Measurements from ENCODE around the gene FOXN3.
"Not testable (repeated sequence)": the region's sequence is repeated elsewhere in the genome, so short reads cannot be mapped to it uniquely, and the experiment has no call there.

FOXN3 gene

GRCh38 chr14:89163031-89163636 lies 253.9 kb downstream of the FOXN3 start:
- no peak for DNase-seq

- no peak for DNase-seq
These were observed 254.4 kb downstream of the FOXN3 start for GRCh38 chr14:89162586-89162985.

DNA sequence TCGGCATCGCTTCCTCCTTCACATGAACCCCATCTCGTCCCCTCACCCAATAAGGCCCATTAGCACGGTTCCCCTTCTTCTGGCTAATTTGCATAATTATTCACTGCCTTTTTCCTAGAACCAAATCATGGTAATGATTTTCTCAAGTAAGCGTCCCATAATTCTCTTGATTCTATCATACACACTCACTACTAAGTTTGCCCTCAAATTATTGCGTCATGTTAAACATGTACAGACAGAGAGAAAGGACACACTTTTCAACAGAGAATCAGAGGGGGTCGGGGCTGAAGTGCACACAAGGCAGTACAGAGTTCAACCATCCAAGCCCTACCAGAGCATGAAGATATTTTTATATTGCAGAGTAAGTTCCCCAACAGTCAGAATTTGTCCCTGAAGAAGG lies 256.6 kb downstream of the FOXN3 start:
- DNase-seq: no peak

- no peak for DNase-seq
These were observed 258.3 kb downstream of the FOXN3 start for GRCh38 chr14:89158701-89159100.

GRCh38 chr14:89158104-89158503 lies 258.9 kb downstream of the FOXN3 start:
- DNase-seq: not testable (repeated sequence)

DNA sequence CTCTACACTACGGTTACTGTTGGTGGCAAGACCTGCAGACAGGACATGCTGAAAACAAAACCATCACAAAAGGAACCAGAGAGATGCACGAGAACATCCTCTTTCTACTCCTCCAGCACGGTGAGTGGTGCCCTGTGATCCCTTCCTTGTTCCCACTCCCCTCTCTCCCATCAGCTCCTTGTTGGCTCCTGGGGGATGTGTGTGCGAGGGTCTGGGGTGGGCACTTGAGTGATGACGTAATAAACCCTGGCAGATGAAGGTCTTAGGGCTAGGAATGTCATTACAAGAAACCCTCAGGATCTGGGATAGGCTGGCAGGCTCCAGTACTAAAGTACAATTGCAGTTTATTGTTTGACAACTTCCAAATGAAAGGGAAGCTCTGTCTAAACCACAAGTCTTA lies 261.5 kb downstream of the FOXN3 start:
- no peak for DNase-seq

DNA sequence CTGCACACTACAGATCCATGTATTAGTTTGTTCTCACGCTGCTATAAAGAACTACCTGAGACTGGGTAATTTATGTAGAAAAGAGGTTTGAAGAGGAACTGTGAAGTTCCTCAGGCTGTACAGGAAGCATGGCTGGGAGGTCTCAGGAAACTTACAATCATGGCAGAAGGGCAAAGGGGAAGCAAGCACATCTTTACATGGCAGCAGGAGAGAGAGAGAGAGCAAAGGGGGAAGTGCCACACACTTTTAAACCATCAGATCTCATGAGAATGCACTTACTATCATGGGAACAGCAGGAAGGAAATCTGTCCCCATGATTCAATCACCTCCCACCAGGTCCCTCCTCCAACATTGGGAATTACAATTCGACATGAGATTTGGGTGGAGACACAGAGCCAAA lies 265.3 kb downstream of the FOXN3 start:
- not testable (repeated sequence) for DNase-seq

- no peak for DNase-seq
These were observed 270.8 kb downstream of the FOXN3 start for GRCh38 chr14:89146274-89146673.

- no peak for DNase-seq
These were observed 272.4 kb downstream of the FOXN3 start for GRCh38 chr14:89144642-89145041.

DNA sequence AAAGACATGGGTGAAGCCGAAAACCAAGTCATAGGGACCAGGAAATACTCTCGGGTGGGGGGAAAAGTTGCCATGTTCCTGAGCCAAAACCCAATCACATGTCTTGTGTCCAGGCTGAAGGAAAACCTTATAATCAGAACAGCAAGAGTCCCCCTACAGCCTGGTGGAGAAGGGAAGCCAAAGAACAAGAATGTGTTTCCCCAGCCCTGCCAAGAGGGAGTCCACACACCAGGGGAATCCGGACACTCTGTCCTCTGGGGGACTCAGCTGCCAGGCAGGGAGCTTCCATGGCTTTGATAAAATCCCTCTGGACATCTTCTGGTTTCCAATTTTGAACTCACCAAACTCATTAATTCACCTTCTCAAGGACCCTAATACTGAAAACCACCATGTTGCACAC lies 273.0 kb downstream of the FOXN3 start:
- no peak for DNase-seq

- no peak for DNase-seq
These were observed 273.4 kb downstream of the FOXN3 start for GRCh38 chr14:89143595-89143994.

DNA sequence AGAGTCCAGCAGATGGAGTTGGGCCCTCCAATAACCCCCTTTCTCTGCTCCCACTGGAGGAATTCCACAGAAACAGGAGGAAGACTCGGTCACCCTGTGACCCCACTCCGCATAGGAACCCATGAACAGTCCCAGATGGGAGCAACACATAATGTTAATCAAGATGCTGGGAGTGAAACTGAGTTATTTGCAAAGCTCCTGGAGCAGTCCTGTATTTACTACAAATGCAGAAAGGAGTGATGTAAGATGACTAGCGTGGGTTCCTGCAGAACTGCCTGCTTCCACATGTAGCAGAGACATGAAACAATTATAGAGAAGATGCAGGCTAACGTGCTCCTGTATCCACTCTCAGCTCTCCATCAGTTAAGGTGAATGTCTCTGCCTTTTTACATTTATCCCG lies 274.7 kb downstream of the FOXN3 start:
- DNase-seq: no peak

DNA sequence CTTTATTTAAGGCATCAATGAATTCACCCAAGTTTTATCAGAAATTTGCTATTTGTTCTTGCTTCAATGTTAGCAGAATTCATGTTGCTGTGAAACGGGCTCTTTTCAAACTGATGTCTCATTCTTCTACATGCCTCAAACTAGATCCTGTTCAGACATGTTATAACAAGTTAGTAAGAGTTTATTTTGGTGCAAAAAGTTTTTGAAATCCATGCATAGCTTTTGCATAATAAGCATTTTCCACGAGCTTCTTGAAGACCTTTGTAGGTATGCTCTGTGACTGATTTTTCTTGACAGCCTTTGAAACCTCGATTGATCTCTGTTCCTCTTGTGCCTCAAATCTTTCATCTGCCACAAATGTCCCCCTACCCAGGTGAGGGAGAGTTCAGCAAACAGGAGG lies 275.2 kb downstream of the FOXN3 start:
- DNase-seq: no peak

DNA sequence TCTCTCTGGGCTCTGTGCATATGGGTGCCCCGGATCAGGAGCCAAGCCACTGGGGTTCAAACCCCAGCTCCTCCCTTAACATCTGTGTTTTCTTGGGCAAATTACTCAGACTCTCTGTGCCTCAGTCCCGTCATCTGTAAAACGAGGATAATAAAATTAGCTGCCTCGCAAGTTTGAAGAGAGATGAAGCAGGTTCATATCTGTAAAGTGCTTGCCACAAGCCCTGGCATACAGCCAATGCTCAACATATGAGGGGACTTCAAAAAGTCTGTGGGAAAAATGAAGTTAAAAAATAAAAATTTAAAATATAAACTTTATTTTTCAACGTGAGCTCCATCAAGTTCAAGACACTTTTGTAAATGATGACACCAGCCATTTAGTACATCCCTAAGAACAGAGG lies 276.7 kb downstream of the FOXN3 start:
- no peak for DNase-seq

GRCh38 chr14:89139404-89140247 lies 277.4 kb downstream of the FOXN3 start:
- DNase-seq: no peak

- no peak for DNase-seq
These were observed 278.2 kb downstream of the FOXN3 start for GRCh38 chr14:89138846-89139245.

DNA sequence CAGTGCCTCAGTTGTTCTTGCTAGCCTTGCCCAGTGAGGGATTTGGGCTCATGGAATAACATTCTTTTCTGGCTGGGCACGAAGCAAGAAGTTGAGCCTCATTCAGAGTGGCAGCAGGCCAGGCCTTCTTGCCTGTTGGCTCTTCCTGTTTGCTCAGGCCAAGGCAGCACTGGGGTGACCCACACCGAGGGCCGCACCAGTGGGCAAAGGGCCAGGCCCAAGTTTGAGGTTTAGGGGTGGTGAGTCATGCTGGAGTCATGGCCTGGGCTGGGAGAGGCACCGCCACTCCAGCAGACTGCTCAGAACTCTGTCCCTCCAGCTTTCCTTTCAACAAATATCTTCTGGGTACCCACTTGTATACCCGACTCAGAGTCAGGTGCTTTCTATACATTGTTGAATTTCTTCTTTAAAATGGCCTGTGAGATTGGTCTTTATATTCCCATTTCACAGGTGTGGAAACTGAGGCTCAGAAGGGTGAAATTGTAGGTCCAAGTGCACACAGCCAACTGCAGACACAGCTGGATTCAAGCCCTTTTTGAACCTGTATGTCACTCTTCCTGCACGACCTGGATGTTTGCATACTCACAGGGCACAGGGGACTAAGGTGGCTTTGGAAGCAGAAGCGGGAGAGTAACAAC lies 279.4 kb downstream of the FOXN3 start:
- DNase-seq: peak; percentile 76 to 79

DNA sequence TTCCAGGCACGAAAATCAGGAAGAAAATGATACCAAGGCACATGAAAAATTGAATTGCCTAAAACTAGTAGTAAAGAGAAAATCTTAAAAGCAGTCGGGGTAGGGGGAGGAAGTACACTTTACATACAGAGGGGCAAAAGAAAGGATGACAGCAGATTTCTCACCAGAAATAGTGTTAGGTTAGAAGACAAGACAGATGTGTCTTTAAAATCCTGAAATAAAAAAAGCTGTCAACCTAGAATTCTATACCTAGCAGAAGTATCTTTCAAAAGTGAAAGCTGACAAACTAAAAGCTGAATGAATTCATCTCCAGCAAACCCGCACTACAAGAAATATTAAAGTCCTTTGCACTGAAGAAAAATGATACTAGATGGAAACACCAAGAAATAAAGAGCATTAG lies 280.4 kb downstream of the FOXN3 start:
- no peak for DNase-seq

GRCh38 chr14:89134640-89135039 lies 282.4 kb downstream of the FOXN3 start:
- no peak for DNase-seq

GRCh38 chr14:89131004-89131750 lies 285.9 kb downstream of the FOXN3 start:
- peak in 1 of 2 donors; percentile 6 for DNase-seq

DNA sequence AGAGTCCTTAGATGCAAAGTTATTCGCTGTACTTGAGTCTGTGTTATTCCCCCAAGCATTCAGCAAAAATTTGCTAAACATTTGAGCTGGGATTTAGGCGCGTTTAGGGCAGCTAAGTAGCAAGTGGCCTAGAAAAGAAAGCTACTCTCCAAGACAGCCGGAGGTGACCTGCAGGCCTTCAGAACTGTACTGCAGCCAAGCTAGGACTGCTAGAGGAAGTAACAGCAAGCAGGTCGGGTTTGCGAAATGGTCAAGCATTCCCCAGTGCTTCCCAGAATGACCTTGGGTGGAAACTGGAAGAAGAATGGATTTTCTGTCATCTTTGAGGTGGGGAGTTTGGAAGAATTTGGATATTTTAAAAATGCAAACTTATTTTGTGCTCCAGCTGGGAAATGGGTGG lies 287.5 kb downstream of the FOXN3 start:
- no peak for DNase-seq

DNA sequence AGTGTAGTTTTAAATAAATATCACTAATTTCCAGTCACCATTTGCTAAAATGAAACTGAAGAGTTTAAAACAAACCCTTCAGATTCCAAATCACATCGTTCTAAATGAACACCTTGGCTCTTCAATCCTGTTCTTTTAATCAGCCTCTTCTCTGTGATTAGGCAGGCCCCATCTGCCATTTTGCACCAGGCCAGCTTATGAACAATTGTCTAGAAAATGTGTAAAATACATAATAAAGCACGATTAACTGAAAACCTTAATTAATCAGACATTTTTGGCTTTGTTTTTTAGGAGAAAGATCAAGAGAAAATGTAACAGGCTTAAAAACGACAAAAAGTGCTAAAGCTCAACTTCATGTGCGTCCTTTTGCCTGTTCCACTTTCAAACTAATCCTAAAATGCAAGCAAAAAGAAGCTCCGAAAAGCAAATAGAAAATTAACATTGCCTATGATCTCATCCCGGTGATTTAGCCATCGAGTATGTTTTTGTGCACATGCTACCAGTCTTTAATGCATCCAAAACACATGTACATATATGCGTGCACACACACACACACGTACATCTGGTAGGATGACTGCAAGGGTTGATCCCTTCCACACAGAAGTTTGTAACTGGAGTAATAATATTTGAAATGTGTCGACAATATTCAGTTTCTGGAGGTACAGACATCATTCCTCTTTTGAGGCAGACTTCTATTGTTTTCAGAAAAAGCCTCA lies 288.6 kb downstream of the FOXN3 start:
- DNase-seq: no peak
